Mesenchymal stem cell (in vitro differentiated cells and primary cell): ENCODE measurements around the gene TPPP.
A peak's percentile ranks its signal among the peaks of the same experiment; 100 is the strongest.

Experiments used
- DNase-seq: peaks from one replicate; pipeline ENCODE4 v3.0.0-alpha.2; 2013
- H2AFZ ChIP-seq: one replicate; pipeline ENCODE4 v1.6.1; 2013; ENCODE audit warnings: low read depth, mild to moderate bottlenecking, control low read depth, inconsistent platforms, low read length, moderate library complexity
- H2AK5ac ChIP-seq: 2 replicates; pipeline ENCODE4 v1.6.1; 2013; ENCODE audit warnings: low read length, moderate library complexity, mild to moderate bottlenecking, inconsistent platforms; ENCODE audit not compliant: severe bottlenecking
- H2BK120ac ChIP-seq: one replicate; pipeline ENCODE4 v1.6.1; 2013; ENCODE audit warnings: low read depth, mild to moderate bottlenecking, inconsistent platforms, low read length, moderate library complexity
- H2BK12ac ChIP-seq, 2 experiments: one replicate each; pipeline ENCODE4 v1.6.1; 2013; ENCODE audit warnings: inconsistent platforms in 2 of 2, low read length in 2 of 2, mild to moderate bottlenecking in 2 of 2, moderate library complexity in 2 of 2, control low read depth in 1 of 2
- H2BK15ac ChIP-seq: one replicate; pipeline ENCODE4 v1.6.1; 2013; ENCODE audit warnings: mild to moderate bottlenecking, low read depth, inconsistent platforms; ENCODE audit not compliant: poor library complexity, severe bottlenecking
- H2BK5ac ChIP-seq: 2 replicates; pipeline ENCODE4 v1.6.1; 2013; ENCODE audit warnings: low read depth, mild to moderate bottlenecking, low read length, control low read depth, inconsistent platforms; ENCODE audit not compliant: poor library complexity, severe bottlenecking
- H3K14ac ChIP-seq, 2 experiments: one replicate each; pipeline ENCODE4 v1.6.1; 2013; ENCODE audit warnings: inconsistent platforms in 2 of 2, low read length in 2 of 2, control low read depth in 1 of 2, mild to moderate bottlenecking in 1 of 2, moderate library complexity in 1 of 2
- H3K18ac ChIP-seq, 2 experiments: one replicate each; pipeline ENCODE4 v1.6.1; 2013; ENCODE audit warnings: inconsistent platforms in 2 of 2, low read length in 2 of 2, control low read depth in 1 of 2, low read depth in 1 of 2, mild to moderate bottlenecking in 1 of 2
- H3K23ac ChIP-seq, 2 experiments: one replicate each; pipeline ENCODE4 v1.6.1; 2013; ENCODE audit warnings: inconsistent platforms in 2 of 2, low read length in 2 of 2, mild to moderate bottlenecking in 2 of 2, moderate library complexity in 2 of 2, control low read depth in 1 of 2
- H3K27ac ChIP-seq: 2 replicates; pipeline ENCODE4 v1.5.1; 2013; ENCODE audit warnings: mild to moderate bottlenecking, moderate library complexity, low read length, control low read depth, inconsistent platforms; ENCODE audit not compliant: poor library complexity, severe bottlenecking
- H3K27me3 ChIP-seq, 2 experiments: 2 replicates each; pipeline versions ENCODE4 v1.6.1 to v1.7.0; 2013; ENCODE audit warnings: low read length in 2 of 2, mild to moderate bottlenecking in 2 of 2, moderate library complexity in 2 of 2, control low read depth in 1 of 2, inconsistent platforms in 1 of 2; ENCODE audit not compliant: control insufficient read depth in 1 of 2, insufficient read depth in 1 of 2
- H3K36me3 ChIP-seq, 2 experiments: 2 replicates each; pipeline versions ENCODE4 v1.6.1 to v1.7.0; 2013; ENCODE audit warnings: low read length in 2 of 2, control low read depth in 1 of 2, inconsistent platforms in 1 of 2, low read depth in 1 of 2, mild to moderate bottlenecking in 1 of 2; ENCODE audit not compliant: insufficient read depth in 2 of 2, control insufficient read depth in 1 of 2
- H3K4ac ChIP-seq, 2 experiments: one replicate each; pipeline ENCODE4 v1.6.1; 2013; ENCODE audit warnings: inconsistent platforms in 2 of 2, low read length in 2 of 2, mild to moderate bottlenecking in 2 of 2, moderate library complexity in 2 of 2, control low read depth in 1 of 2, low read depth in 1 of 2
- H3K4me1 ChIP-seq: 2 replicates; pipeline ENCODE4 v1.6.1; 2013; ENCODE audit warnings: low read depth, low read length, control low read depth; ENCODE audit not compliant: control insufficient read depth, insufficient read depth
- H3K4me2 ChIP-seq: 2 replicates; pipeline ENCODE4 v1.6.1; 2013; ENCODE audit warnings: low read length, mild to moderate bottlenecking, inconsistent platforms; ENCODE audit not compliant: poor library complexity, severe bottlenecking
- H3K4me3 ChIP-seq, 2 experiments: 2 replicates each; pipeline versions ENCODE4 v1.5.1 to v1.7.0; 2013; ENCODE audit warnings: low read length in 2 of 2, mild to moderate bottlenecking in 2 of 2, control low read depth in 1 of 2, low read depth in 1 of 2; ENCODE audit not compliant: insufficient read depth in 1 of 2
- H3K79me1 ChIP-seq: replicated peaks from 2 replicates; pipeline ENCODE4 v1.6.1; 2013; ENCODE audit warnings: mild to moderate bottlenecking, control low read depth, low read length, inconsistent platforms; ENCODE audit not compliant: poor library complexity, severe bottlenecking
- H3K9ac ChIP-seq: 2 replicates; pipeline ENCODE4 v1.7.0; 2013; ENCODE audit warnings: mild to moderate bottlenecking, low read length, moderate library complexity
- H3K9me3 ChIP-seq: 2 replicates; pipeline ENCODE4 v1.7.0; 2013; ENCODE audit warnings: mild to moderate bottlenecking, low read length; ENCODE audit not compliant: control insufficient read depth
- H4K8ac ChIP-seq: one replicate; pipeline ENCODE4 v1.6.1; 2013; ENCODE audit warnings: inconsistent platforms, mild to moderate bottlenecking, low read length, moderate library complexity
- H4K91ac ChIP-seq: one replicate; pipeline ENCODE4 v1.6.1; 2013; ENCODE audit warnings: mild to moderate bottlenecking, low read length, inconsistent platforms
- WGBS: methylation state at CpG from one replicate; pipeline ENCODE4 v1.1.7; 2013; ENCODE audit warnings: mixed read lengths; 5-methylcytosine and 5-hydroxymethylcytosine counted together

Gene TPPP

DNA sequence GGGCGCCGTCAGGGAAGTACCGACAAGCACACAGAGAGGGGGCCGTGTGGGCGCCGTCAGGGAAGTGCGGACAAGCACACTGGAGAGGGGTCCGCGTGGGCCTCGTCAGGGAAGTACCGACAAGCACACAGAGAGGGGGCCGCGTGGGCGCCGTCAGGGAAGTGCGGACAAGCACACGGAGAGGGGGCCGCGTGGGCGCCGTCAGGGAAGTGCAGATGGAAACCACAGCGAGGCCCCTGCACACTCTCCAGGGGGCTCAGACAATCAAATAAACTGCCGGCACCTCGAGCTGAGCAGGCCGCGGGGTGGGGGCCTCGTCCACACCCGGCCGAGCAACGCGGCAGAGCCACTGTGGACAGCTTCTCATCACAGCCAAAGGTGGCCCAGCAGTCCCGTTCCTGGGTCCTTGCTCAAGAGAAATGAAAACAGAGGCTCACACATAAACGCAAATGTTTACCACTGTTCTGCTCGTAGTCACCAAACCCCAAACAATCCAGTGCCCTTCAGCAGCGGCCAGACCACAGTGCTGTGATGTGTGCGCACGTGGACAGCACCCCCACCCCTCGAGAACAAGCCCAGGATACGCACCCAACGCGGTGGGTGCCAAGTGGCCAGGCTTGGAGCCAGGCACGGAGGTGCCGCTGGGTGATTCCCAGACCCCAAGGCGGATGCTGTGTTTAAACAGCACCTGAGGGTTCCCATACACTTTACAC lies 24.7 kb downstream of the TPPP start:
- Histone ChIP-seq H3K27me3 (peaks cover 4 to 21% of the 10 kb centered on the region in 2 experiments), H2AK5ac (peak overlapping the region; percentile 2), H3K18ac (no peak overlapping the region), H3K79me1 (no peaks in the 10 kb centered on the region), H2BK120ac (no peak overlapping the region), H2BK5ac (no peak overlapping the region), H4K8ac (no peak overlapping the region), H3K4ac (no peak overlapping the region), H3K14ac (no peak overlapping the region), H3K4me1 (peaks cover 57% of the 10 kb centered on the region), H3K4me2 (no peak overlapping the region), H3K9ac (no peak overlapping the region), H2AFZ (no peak overlapping the region), H3K23ac (no peak overlapping the region), H2BK12ac (no peak overlapping the region), H3K36me3 (peaks cover 5 to 45% of the 10 kb centered on the region in 2 experiments), H3K9me3 (no peaks in the 10 kb centered on the region), H2BK15ac (no peak overlapping the region), H3K4me3 (no peak overlapping the region), H4K91ac (peak overlapping the region; percentile 22), H3K27ac (no peak overlapping the region)
- 89% methylated on average over 44 of the region's 44 CpGs for WGBS
- peak; percentile 6 for DNase-seq

DNA sequence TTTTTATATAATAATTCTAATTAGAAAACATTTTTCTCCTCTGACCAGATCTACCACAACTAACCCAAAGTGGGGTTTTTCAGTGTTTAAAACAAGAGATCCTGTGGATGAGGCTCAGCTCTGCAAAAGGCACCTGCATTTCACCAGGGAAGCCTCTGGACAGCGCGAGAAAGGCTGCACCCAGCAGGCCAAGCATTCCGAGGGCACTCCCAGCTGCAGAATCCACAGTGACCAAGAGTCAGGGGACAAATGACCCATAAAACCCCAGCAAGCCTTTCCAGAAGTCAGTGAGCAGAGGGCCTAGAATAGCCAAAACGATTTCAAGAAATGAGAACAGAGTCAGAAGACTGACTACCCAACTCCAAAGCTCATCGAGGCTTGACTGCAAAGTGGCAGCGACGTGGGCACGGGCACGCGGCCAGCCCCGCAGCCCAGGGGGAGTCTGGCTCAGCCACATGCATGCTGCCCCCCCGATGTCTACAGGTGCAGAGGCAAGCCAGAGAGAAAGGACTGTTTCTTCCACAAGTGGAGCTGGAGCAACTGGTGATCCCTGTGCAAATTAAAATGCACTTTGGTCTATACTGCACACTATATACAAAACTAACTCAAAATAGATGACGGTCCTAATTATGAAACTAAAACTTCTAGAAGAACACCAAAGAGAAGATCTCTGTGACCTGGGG lies 26.2 kb downstream of the TPPP start:
- DNase-seq: no peak
- Histone ChIP-seq H4K8ac (no peak overlapping the region), H2AFZ (no peak overlapping the region), H2BK5ac (no peak overlapping the region), H3K9me3 (no peaks in the 10 kb centered on the region), H3K4ac (no peak overlapping the region), H3K9ac (no peak overlapping the region), H2AK5ac (no peak overlapping the region), H3K4me2 (no peak overlapping the region), H3K36me3 (peaks cover 5 to 60% of the 10 kb centered on the region in 2 experiments), H2BK120ac (no peak overlapping the region), H4K91ac (no peak overlapping the region), H3K18ac (no peak overlapping the region), H3K4me1 (peaks cover 42% of the 10 kb centered on the region), H2BK15ac (no peak overlapping the region), H3K27me3 (peaks cover 0 to 6% of the 10 kb centered on the region in 2 experiments), H3K23ac (no peak overlapping the region), H3K14ac (no peak overlapping the region), H3K4me3 (no peak overlapping the region), H2BK12ac (no peak overlapping the region), H3K79me1 (no peaks in the 10 kb centered on the region), H3K27ac (no peak overlapping the region)
- 98% methylated on average over 12 of the region's 13 CpGs for WGBS

DNA sequence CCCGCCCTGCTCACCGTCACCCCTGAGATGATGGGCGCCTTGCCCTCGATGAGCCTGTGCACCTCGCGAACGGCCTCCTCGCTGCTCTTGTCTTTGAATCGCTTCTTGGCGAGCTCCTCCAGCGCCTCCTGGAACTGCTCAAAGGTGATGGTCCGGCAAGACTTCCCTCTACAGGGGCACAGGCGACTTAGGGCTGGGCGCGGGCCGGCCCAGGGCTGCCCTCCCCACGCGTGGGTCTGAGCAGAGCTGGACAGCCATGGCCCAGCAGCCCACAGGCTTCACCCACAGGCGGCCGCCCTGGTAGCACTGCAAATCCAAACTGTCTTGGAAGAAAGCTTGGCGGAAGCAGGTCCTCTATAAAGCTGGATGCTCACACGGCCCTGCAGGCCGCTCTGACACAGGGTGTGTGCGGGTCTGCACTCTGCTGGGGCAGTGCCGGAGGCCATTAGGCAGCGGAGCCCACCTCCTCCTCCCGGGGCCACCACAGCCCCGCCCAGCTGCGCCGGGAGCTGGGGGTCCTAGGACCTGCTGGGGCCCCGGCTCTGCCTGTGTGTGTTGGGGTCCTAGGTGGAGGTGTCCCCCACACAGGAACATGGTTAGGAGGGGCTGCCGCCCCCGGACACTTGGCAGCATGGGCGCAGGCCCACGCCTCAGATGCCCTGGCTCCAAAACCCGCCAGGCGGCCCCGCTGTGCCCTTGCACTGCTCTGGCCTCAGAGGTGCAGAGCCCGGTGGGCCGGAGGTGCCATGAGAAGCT lies 27.0 kb downstream of the TPPP start:
- Histone ChIP-seq H3K4me1 (peaks cover 35% of the 10 kb centered on the region), H4K8ac (no peak overlapping the region), H3K36me3 (peaks cover 5 to 68% of the 10 kb centered on the region in 2 experiments), H2BK5ac (no peak overlapping the region), H2BK12ac (no peak overlapping the region), H2BK15ac (no peak overlapping the region), H3K4me2 (no peak overlapping the region), H3K4ac (no peak overlapping the region), H3K18ac (no peak overlapping the region), H2AK5ac (no peak overlapping the region), H3K23ac (no peak overlapping the region), H3K14ac (no peak overlapping the region), H2AFZ (no peak overlapping the region), H3K9ac (no peak overlapping the region), H3K27ac (no peak overlapping the region), H3K27me3 (peaks cover 0 to 3% of the 10 kb centered on the region in 2 experiments), H2BK120ac (no peak overlapping the region), H4K91ac (no peak overlapping the region), H3K4me3 (no peak overlapping the region), H3K9me3 (no peaks in the 10 kb centered on the region), H3K79me1 (no peaks in the 10 kb centered on the region)
- WGBS: 95% methylated on average over 37 of the region's 40 CpGs
- no peak for DNase-seq

DNA sequence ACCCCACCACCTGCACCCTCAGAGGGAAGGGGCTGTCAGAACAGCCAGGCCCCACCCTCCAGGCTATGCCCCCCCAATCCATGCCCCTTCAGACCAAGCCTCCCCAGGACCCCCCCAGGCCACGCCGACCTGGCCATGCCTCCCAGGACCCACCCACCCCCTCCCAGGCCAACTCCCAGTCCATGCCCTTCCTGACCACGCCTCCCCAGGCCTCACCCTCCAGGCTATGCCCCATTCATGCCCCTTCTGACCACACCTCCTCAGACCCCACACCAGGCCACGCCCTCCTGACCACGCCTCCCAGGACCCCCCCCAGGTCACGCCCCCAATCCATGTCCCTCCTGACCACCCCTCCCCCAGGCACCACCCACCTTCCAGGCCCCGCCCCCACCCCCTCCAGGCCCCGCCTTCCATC lies 27.6 kb downstream of the TPPP start:
- Histone ChIP-seq H2AFZ (no peak overlapping the region), H3K4ac (no peak overlapping the region), H2BK120ac (no peak overlapping the region), H3K27ac (no peak overlapping the region), H3K4me1 (peaks cover 31% of the 10 kb centered on the region), H3K4me3 (no peak overlapping the region), H3K36me3 (peaks cover 5 to 72% of the 10 kb centered on the region in 2 experiments), H4K8ac (no peak overlapping the region), H3K27me3 (peaks cover 0 to 2% of the 10 kb centered on the region in 2 experiments), H2AK5ac (no peak overlapping the region), H3K79me1 (peaks cover 2% of the 10 kb centered on the region), H4K91ac (no peak overlapping the region), H2BK15ac (no peak overlapping the region), H2BK12ac (no peak overlapping the region), H3K23ac (no peak overlapping the region), H3K18ac (no peak overlapping the region), H3K9me3 (no peaks in the 10 kb centered on the region), H3K4me2 (no peak overlapping the region), H3K14ac (no peak overlapping the region), H3K9ac (no peak overlapping the region), H2BK5ac (no peak overlapping the region)
- WGBS: 92% methylated on average over 5 of the region's 8 CpGs
- DNase-seq: no peak
